Measurements from ENCODE around the gene CDK4.

The CDK4 gene

GRCh38 chr12:57755454-57756372, 3.6 kb upstream of the CDK4 start:
- DNase-seq: no peak

GRCh38 chr12:57755194-57755453, 3.0 kb upstream of the CDK4 start:
- DNase-seq: no peak

GRCh38 chr12:57754411-57755193, 2.5 kb upstream of the CDK4 start, which contains the start of gene MARCHF9:
MARCHF9 (plus strand) TSS chr12:57755103; CDS start chr12:57755529, 426 bp downstream.
- peak; percentile 83 for DNase-seq

GRCh38 chr12:57753756-57754337, 1.7 kb upstream of the CDK4 start:
- DNase-seq: no peak

GRCh38 chr12:57752668-57753000, 524 bp upstream of the CDK4 start:
- no peak for DNase-seq

- DNase-seq: no peak
Measured at GRCh38 chr12:57751432-57751787, 700 bp downstream of the CDK4 start.

- no peak for DNase-seq
Measured at GRCh38 chr12:57750561-57751431, 1.3 kb downstream of the CDK4 start.

GRCh38 chr12:57749061-57749460, 3.0 kb downstream of the CDK4 start:
- DNase-seq: no peak

- DNase-seq: no peak
Measured at GRCh38 chr12:57746025-57746424, 6.1 kb downstream of the CDK4 start.

GRCh38 chr12:57745485-57745881, 6.6 kb downstream of the CDK4 start:
- DNase-seq: no peak

GRCh38 chr12:57744777-57745484, 7.2 kb downstream of the CDK4 start, which contains the start of gene TSPAN31:
TSPAN31 (plus strand) TSS chr12:57745039; CDS start chr12:57745155, 116 bp downstream.
- DNase-seq: peak; percentile 91

GRCh38 chr12:57744194-57744776, 7.8 kb downstream of the CDK4 start:
- peak; percentile 61 for DNase-seq

GRCh38 chr12:57743769-57744168, 8.3 kb downstream of the CDK4 start:
- no peak for DNase-seq

GRCh38 chr12:57741844-57742738, 10.0 kb downstream of the CDK4 start:
- peak; percentile 65 for DNase-seq

- no peak for DNase-seq
Measured at GRCh38 chr12:57741413-57741789, 10.7 kb downstream of the CDK4 start.

GRCh38 chr12:57740656-57741412, 11.3 kb downstream of the CDK4 start:
- DNase-seq: peak; percentile 62

- no peak for DNase-seq
Measured at GRCh38 chr12:57739914-57740538, 12.1 kb downstream of the CDK4 start.

- no peak for DNase-seq
Measured at GRCh38 chr12:57739387-57739786, 12.7 kb downstream of the CDK4 start.

- no peak for DNase-seq
Measured at GRCh38 chr12:57738661-57739237, 13.4 kb downstream of the CDK4 start, which contains the start of gene AGAP2. AGAP2 (minus strand) TSS chr12:57738742; CDS start chr12:57738246, 496 bp downstream.
